Adipose tissue (tissue), 3 donors: ENCODE data around the gene FOXO6. TPM values are rescaled to one million over a fixed set of nuclear protein-coding genes. Genes with fewer than 3 reads are reported as not detected.
"Not testable (repeated sequence)": the region's sequence is repeated elsewhere in the genome, so short reads cannot be mapped to it uniquely, and the experiment has no call there.

Experiments used
- H3K27ac ChIP-seq: one replicate; pipeline ENCODE4 v1.5.1; 2013; ENCODE audit warnings: low read depth, low read length
- WGBS, 3 donors: extraction: QIAGEN DNeasy Blood & Tissue Kit; methylation state at CpG; one replicate each; pipeline ENCODE4 v1.1.7; 2013; 5-methylcytosine and 5-hydroxymethylcytosine counted together
- polyA plus RNA-seq, 3 donors: library from polyadenylated mRNA; stranded (reverse); fragments of 200-250 nt; gene quantifications; one replicate each; pipeline ENCODE4 v1.2.3, GENCODE V29; 2013
- donor health status: healthy with polysubstance abuse.
- donor health status: Bipolar disorder and iron deficiency.
- donor health status: healthy.

Gene FOXO6
- polyA plus RNA-seq, 3 donors: 0.24 to 0.37 (median 0.34) TPM

GRCh38 chr1:41328001-41328615 lies 33.1 kb upstream of the FOXO6 start:
- no peak overlapping the region for H3K27ac ChIP-seq
- WGBS, 3 donors: 80 to 82% (median 81%) methylated on average over 7 of the region's 7 CpGs

- WGBS, 3 donors: 89 to 94% (median 92%) methylated on average over 6 of the region's 6 CpGs
Observed at GRCh38 chr1:41328780-41329640, 32.2 kb upstream of the FOXO6 start.

GRCh38 chr1:41329662-41330587 lies 31.3 kb upstream of the FOXO6 start:
- H3K27ac ChIP-seq: no peak overlapping the region
- 89 to 94% (median 90%) methylated on average over 11 of the region's 11 CpGs for WGBS, 3 donors

More at GRCh38 chr1:41328780-41329640, 32.2 kb upstream of the FOXO6 start:
- no peak overlapping the region for H3K27ac ChIP-seq

- WGBS, 3 donors: 54 to 68% (median 65%) methylated on average over 17 of the region's 17 CpGs
Observed at GRCh38 chr1:41330588-41331545, 30.4 kb upstream of the FOXO6 start.

GRCh38 chr1:41331546-41331917 lies 29.7 kb upstream of the FOXO6 start:
- no peak overlapping the region for H3K27ac ChIP-seq
- 71 to 81% (median 73%) methylated on average over 1 of the region's 1 CpG for WGBS, 3 donors

More at GRCh38 chr1:41330588-41331545, 30.4 kb upstream of the FOXO6 start:
- H3K27ac ChIP-seq: no peak overlapping the region

- 96 to 97% (median 97%) methylated on average over 6 of the region's 6 CpGs for WGBS, 3 donors
- not testable (repeated sequence) for H3K27ac ChIP-seq
Observed at GRCh38 chr1:41332161-41332560, 29.1 kb upstream of the FOXO6 start.

- WGBS, 3 donors: 50 to 54% (median 51%) methylated on average over 6 of the region's 6 CpGs
- H3K27ac ChIP-seq: no peak overlapping the region
Observed at GRCh38 chr1:41333146-41333784, 28.0 kb upstream of the FOXO6 start.

- no peak overlapping the region for H3K27ac ChIP-seq
Observed at GRCh38 chr1:41338820-41339219, 22.4 kb upstream of the FOXO6 start.

GRCh38 chr1:41340655-41341364 lies 20.4 kb upstream of the FOXO6 start:
- H3K27ac ChIP-seq: no peak overlapping the region
- WGBS, 3 donors: 78 to 86% (median 78%) methylated on average over 2 of the region's 2 CpGs

More at GRCh38 chr1:41338820-41339219, 22.4 kb upstream of the FOXO6 start:
- 92 to 98% (median 93%) methylated on average over 1 of the region's 1 CpG for WGBS, 3 donors

- H3K27ac ChIP-seq: no peak overlapping the region
Observed at GRCh38 chr1:41341365-41341683, 19.9 kb upstream of the FOXO6 start.

GRCh38 chr1:41341772-41342562 lies 19.3 kb upstream of the FOXO6 start:
- H3K27ac ChIP-seq: no peak overlapping the region
- WGBS, 3 donors: 46 to 73% (median 68%) methylated on average over 15 of the region's 15 CpGs

GRCh38 chr1:41342774-41343355 lies 18.4 kb upstream of the FOXO6 start:
- H3K27ac ChIP-seq: no peak overlapping the region
- 65 to 77% (median 70%) methylated on average over 5 of the region's 5 CpGs for WGBS, 3 donors

- no peak overlapping the region for H3K27ac ChIP-seq
- WGBS, 3 donors: 70 to 84% (median 72%) methylated on average over 17 of the region's 17 CpGs
Observed at GRCh38 chr1:41343790-41344699, 17.2 kb upstream of the FOXO6 start.

- H3K27ac ChIP-seq: no peak overlapping the region
- WGBS, 3 donors: 57 to 89% (median 74%) methylated on average over 5 of the region's 5 CpGs
Observed at GRCh38 chr1:41344708-41345159, 16.5 kb upstream of the FOXO6 start.
